RPMI7951 (cell line): ENCODE results near the gene SYTL2. TPM values are rescaled to one million over a fixed set of nuclear protein-coding genes. Genes with fewer than 3 reads are reported as not detected.
"Not testable (repeated sequence)": the region's sequence is repeated elsewhere in the genome, so short reads cannot be mapped to it uniquely, and the experiment has no call there.

ENCODE experiments used
- DNase-seq: peaks from one replicate; pipeline ENCODE4 v3.0.0-alpha.2; 2012; ENCODE audit warnings: low read depth
- total RNA-seq: library from RNA; depleted of rRNA; stranded (reverse); fragments of >200 nt; shearing (Covaris generic); gene quantifications from 2 replicates; pipeline ENCODE4 v1.2.3, GENCODE V29; 2014; rRNA removed

Gene SYTL2, protein sequence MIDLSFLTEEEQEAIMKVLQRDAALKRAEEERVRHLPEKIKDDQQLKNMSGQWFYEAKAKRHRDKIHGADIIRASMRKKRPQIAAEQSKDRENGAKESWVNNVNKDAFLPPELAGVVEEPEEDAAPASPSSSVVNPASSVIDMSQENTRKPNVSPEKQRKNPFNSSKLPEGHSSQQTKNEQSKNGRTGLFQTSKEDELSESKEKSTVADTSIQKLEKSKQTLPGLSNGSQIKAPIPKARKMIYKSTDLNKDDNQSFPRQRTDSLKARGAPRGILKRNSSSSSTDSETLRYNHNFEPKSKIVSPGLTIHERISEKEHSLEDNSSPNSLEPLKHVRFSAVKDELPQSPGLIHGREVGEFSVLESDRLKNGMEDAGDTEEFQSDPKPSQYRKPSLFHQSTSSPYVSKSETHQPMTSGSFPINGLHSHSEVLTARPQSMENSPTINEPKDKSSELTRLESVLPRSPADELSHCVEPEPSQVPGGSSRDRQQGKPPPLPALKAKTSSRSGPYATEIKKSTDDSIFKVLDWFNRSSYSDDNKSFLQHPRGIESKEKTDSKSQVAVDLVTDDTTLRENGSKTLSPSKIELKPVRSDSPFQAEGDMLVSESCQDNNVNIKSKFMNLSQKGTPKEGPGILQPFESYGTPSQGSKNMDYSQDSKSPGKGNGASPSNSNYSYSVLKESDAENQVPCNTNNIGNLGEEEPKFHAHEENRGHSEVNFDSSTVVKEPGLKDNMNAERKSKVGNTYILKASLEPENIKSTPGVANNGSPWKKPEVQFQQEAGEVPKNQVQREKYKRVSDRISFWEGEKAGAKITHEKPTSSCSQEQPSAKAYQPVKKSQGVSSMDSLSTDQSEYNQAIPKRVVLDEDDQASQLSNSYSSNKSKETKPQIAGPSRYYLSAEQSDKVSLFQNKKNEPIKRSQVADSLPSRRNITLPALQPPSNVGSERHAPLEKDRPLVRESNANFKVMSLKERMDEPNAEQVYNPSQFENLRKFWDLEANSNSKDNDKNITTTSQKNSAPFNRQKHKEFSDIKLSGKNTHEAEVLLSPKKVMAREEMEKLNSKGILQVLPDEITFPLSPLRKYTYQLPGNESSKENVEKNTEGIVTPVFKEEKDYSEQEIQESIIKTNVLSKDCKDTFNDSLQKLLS (N-terminal part only)
- 57.0 and 66.0 TPM in 2 replicates for total RNA-seq

DNA sequence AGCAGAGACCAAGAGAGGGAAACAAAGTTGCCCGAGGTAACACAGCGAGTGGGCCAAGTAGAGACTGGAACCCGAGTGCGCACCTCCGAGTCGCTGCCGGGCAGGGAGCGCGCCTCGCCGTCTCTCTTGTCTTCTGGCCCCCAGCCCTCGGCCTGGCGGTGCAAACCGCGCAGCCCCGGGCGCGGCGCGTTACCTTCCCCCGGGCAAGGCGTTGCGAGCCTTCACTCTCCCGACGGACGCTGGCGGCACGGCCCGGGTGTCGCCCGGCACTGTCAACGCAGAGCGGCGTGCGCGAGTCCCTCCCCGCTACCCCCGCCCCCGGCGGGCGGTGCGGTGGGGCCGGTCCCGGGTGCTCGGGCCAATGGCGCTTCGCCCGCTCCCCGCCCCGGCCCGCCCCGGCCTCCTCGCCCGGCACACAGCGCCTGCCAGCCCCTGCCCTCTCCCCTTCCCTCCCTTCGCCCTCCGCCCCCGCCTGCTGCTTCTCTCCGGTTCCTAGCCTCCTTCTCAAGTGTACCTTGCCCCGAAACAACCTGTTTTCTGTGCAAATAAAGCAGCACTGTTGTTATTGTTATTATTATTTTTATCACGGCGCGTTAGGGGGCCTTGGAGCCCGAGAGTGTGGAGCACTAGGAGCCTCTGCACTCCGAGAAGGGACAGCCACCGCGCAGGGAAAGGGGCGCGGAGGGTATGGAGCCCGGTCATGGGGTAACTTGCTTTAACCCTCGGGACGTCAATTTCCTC lies at the start of gene SYTL2:
SYTL2 (minus strand) TSS at position 271 of the 741 bp plus-strand sequence. CDS start 53,416 bp downstream, outside the sequence.
- DNase-seq: peak; percentile 72

DNA sequence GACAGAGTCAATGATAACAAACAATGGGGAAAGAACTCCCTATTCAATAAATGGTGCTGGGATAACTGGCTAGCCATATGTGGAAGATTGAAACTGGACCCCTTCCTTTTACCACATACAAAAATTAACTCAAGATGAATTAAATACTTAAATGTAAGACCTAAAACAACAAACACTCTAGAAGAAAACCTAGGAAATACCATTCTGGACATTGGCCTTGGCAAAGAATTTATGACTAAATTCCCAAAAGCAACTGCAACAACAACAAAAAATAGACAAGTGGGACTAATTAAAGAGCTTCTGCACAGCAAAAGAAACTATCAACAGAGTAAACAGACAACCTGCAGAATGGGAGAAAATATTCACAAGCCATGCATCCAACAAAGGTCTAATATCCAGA lies 48.6 kb upstream of the SYTL2 start:
- not testable (repeated sequence) for DNase-seq

DNA sequence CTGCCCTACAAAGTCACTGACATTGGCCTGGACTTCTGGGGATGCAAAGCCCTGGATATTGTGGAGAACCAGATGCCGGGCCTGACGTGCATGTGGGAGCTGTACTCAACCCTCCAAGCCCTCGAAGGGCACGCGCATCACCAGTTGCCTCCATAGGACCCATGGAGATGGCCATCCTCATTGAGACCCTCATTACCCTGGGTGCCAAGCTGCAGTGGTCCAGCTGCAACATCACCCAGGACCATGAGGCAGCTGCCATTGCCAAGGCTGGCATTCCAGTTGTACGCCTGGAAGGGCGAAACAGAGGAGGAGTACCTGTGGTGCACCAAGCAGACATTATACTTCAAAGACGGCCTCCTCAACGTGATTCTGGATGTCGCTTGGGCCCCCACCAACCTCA lies 46.2 kb upstream of the SYTL2 start:
- DNase-seq: no peak

DNA sequence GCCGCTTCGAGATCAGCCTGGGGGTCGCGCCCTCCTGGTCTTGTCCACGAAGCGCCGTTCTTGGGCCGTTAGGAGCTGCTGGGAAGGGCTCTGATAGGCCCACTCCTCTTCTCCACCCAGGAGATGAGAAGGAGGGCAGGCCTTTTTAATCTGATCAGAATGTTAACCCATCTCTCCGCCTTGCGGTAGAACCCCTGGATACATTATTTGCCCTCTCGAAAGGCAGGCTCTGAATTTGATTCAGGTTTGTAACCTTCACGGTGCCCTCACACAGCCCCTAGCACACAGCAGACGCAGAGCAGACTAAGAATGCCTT lies 44.4 kb upstream of the SYTL2 start, which contains the start of gene CCDC83:
CCDC83 (plus strand) TSS at position 43 of the 316 bp plus-strand sequence. CDS start 9,741 bp downstream, outside the sequence.
- DNase-seq: no peak

GRCh38 chr11:85854557-85855340 lies 43.8 kb upstream of the SYTL2 start:
- DNase-seq: peak; percentile 92

DNA sequence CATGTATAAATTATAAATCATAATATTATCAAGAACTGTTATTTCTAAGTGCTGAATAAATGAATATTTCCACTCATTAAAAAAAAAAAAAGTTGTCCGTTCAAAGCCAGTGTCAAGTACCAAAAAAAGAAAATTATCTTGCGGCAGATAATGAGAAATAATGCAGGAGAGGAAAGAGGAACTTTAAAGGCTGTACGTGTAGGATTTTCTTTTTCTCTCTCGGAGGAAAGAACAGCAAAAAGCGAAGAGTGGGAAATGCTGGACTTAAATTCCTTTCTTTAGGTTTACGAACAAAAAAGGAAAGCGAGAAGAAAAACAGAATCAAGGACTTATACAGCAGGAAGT lies 43.2 kb upstream of the SYTL2 start:
- no peak for DNase-seq

GRCh38 chr11:85853541-85853940 lies 42.6 kb upstream of the SYTL2 start:
- DNase-seq: not testable (repeated sequence)

- not testable (repeated sequence) for DNase-seq
Measured at GRCh38 chr11:85852754-85853153, 41.8 kb upstream of the SYTL2 start.

GRCh38 chr11:85848556-85848955 lies 37.6 kb upstream of the SYTL2 start:
- no peak for DNase-seq

GRCh38 chr11:85848006-85848405 lies 37.1 kb upstream of the SYTL2 start:
- no peak for DNase-seq

GRCh38 chr11:85847436-85847835 lies 36.5 kb upstream of the SYTL2 start:
- no peak for DNase-seq

DNA sequence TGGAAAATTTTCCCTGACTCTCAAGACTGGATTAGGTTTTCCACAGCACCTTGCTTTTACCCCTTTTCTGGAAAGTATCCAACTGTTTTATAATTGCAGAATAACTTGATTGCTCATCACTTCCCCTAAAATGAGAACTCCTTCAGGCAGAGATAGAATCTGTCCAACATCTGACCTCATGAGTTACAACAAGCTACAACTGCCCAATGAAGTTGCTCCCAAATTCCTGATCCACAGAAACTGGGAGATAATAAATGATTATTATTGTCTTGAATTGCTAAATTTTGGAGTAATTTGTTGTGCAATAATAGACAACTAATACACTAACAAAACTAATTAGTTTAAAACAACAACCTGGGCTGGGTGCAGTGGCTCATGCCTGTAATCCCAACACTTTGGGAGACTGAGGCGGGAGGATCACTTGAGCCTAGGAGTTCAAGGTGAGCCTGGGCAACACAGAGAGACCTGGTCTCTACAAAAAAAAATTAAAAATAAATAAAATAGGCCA lies 34.2 kb upstream of the SYTL2 start:
- peak; percentile 53 for DNase-seq

GRCh38 chr11:85844439-85845123 lies 33.6 kb upstream of the SYTL2 start:
- peak; percentile 72 for DNase-seq

DNA sequence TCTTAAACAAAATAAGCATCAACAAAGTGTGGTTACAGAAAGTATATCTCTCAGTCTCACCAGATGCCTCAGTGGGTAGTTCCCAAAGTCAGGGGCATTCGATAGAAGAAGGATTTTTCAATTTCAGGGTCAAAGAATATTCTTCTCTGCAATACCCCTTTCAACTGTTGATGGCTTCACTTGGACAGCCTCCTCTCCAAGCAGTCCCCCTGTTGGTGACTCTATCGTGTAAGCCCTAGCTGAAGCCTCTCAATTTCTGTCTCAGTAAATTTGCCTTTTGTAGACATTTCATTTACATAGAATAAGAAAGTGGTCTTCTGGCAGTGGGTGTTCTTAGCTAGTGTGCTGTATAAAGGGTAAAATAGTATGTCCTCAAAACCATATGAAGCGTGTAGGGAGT lies 33.0 kb upstream of the SYTL2 start:
- no peak for DNase-seq

DNA sequence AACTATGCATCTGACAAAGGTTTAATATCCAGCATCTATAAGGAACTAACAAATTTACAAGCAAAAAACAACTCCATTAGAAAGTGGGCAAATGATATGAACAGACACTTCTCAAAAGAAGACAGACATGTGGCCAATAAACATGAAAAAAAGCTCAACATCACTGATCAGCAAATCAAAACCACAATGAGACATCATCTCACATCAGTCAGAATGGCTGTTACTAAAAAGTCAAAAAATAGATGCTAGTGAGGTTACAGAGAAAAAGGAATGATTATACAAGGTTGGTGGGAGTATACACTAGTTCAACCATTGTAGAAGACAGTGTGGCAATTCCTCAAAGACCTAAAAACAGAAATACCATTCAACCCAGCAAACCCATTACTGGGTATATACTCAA lies 30.0 kb upstream of the SYTL2 start:
- not testable (repeated sequence) for DNase-seq

DNA sequence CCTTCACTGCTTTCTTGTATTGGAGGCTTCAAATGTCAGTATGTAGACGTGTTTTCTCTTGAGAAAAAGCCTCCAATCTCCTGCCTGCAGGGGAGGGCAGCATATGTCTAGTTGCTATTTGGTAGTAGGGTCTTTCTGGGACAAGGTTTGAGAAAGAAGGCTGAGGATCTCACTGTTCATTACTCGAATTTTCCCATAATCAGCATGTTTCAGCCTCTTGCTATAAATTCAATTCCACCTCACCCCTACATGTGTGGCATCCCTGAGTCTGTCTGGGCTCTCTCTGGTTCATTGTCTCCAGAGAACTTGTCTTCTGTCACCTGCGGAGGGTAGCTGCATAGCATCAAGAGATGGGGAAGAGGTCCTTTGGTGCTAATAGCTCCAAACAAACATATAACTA lies 24.8 kb upstream of the SYTL2 start:
- DNase-seq: no peak

DNA sequence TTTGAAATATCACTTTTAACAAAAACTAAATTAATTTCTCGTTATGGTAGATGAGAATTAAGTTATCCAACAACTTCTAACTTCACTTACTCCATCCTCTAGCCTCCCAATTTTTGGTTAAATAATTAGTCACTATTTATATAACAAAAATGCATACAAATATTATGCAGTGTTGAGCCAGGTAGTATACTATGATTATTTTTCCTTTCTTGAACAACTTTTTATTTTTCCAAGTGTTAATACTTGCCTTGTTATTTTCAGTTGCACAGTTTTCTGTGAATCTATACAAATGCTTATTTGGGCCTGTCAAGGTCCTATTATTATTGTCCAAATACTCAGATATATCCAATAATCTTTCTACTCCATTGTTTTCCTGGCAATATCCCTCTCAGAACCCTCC lies 24.3 kb upstream of the SYTL2 start:
- DNase-seq: no peak

GRCh38 chr11:85831050-85831449 lies 20.1 kb upstream of the SYTL2 start:
- no peak for DNase-seq

- no peak for DNase-seq
Measured at GRCh38 chr11:85829172-85829571, 18.2 kb upstream of the SYTL2 start.

GRCh38 chr11:85828640-85828978 lies 17.7 kb upstream of the SYTL2 start:
- DNase-seq: no peak
